PC-9 (cell line): ENCODE measurements around the gene ZNF423. TPM values are rescaled to one million over a fixed set of nuclear protein-coding genes. Genes with fewer than 3 reads are reported as not detected.

Experiments
- BruUV-seq: library from RNA; stranded (reverse); fragments of 400-500 nt; replicated peaks from 2 replicates; lab custom pipeline; 2021; lab: Mats Ljungman, UMichigan
- CTCF ChIA-PET: fragments of 300-600 bp; sonication (Branson Sonifier 250); formaldehyde crosslinking; loops from one replicate; lab custom pipeline; 2022; ENCODE audit warnings: antibody characterized with exemption; lab: Charles Lee
- POLR2A ChIA-PET: fragments of 300-600 bp; sonication (Branson Sonifier 250); formaldehyde crosslinking; loops from one replicate; lab custom pipeline; 2022; ENCODE audit warnings: antibody characterized with exemption; ENCODE audit not compliant: unreplicated experiment; lab: Charles Lee
- DNase-seq, 2 experiments: peaks; one replicate each; pipeline versions ENCODE4 v3.0.0 to v3.0.0-alpha.2; 2015 to 2022; ENCODE audit warnings: mixed read lengths in 1 of 2
- H2AFZ ChIP-seq: fragments of 200-600 bp; sonication (generic); 2 replicates; pipeline ENCODE4 v1.8.1; 2017; ENCODE audit warnings: antibody characterized with exemption
- H3F3A ChIP-seq: fragments of 200-600 bp; sonication (generic); 2 replicates; pipeline ENCODE4 v1.8.1; 2017; ENCODE audit warnings: antibody characterized with exemption, mild to moderate bottlenecking, low read depth; ENCODE audit not compliant: insufficient read depth
- H3K27ac ChIP-seq: fragments of 200-600 bp; sonication (generic); 2 replicates; pipeline ENCODE4 v1.6.1; 2016; ENCODE audit warnings: mixed run types
- H3K27me3 ChIP-seq: fragments of 200-600 bp; sonication (generic); 2 replicates; pipeline ENCODE4 v1.6.1; 2016; ENCODE audit warnings: low read depth, mixed run types; ENCODE audit not compliant: insufficient read depth
- H3K36me3 ChIP-seq: fragments of 200-600 bp; sonication (generic); 2 replicates; pipeline ENCODE4 v1.6.1; 2016; ENCODE audit warnings: low read depth, mixed run types
- H3K4me1 ChIP-seq: fragments of 200-600 bp; sonication (generic); replicated peaks from 2 replicates; pipeline ENCODE4 v1.6.1; 2016; ENCODE audit warnings: mixed run types; ENCODE audit not compliant: insufficient read depth
- H3K4me2 ChIP-seq: fragments of 200-600 bp; sonication (generic); 2 replicates; pipeline ENCODE4 v1.6.1; 2017; ENCODE audit warnings: mixed run types
- H3K4me3 ChIP-seq: fragments of 200-600 bp; sonication (generic); 2 replicates; pipeline ENCODE4 v1.6.1; 2016; ENCODE audit warnings: mixed run types
- H3K79me2 ChIP-seq: fragments of 200-600 bp; sonication (generic); 2 replicates; pipeline ENCODE4 v1.6.1; 2017; ENCODE audit warnings: low read depth, mixed run types
- H3K9me2 ChIP-seq: fragments of 200-600 bp; sonication (generic); 2 replicates; pipeline ENCODE4 v1.8.1; 2017; ENCODE audit warnings: mild to moderate bottlenecking; ENCODE audit not compliant: insufficient read depth
- H3K9me3 ChIP-seq: fragments of 200-600 bp; sonication (generic); 2 replicates; pipeline ENCODE4 v1.8.1; 2016; ENCODE audit warnings: low read depth; ENCODE audit not compliant: insufficient read depth
- H4K20me1 ChIP-seq: fragments of 200-600 bp; sonication (generic); 2 replicates; pipeline ENCODE4 v1.8.1; 2017; ENCODE audit not compliant: insufficient read depth
- EZH2 ChIP-seq: fragments of 200-600 bp; sonication (generic); IDR thresholded peaks from 2 replicates; pipeline ENCODE4 v1.8.0; 2017; ENCODE audit warnings: antibody characterized with exemption, low read depth
- intact Hi-C: fragments of 100-400 bp; cut with micrococcal nuclease; formaldehyde crosslinking; loops from one replicate; pipeline ENCODE4 v1.10.0; 2022; ENCODE audit not compliant: unreplicated experiment
- total RNA-seq: library from RNA; stranded (reverse); gene quantifications from 2 replicates; pipeline ENCODE4 v1.2.3, GENCODE V29; 2021
- TF ChIP-seq, protein P1 (sequence below): fragments of 200-600 bp; sonication (generic); conservative IDR thresholded peaks from 2 replicates; pipeline ENCODE4 v1.6.1; 2017; ENCODE audit warnings: mixed run types, antibody characterized with exemption, mild to moderate bottlenecking, moderate library complexity

Gene ZNF423
- total RNA-seq, 1 experiment from 2014 or later, result not detected

DNA sequence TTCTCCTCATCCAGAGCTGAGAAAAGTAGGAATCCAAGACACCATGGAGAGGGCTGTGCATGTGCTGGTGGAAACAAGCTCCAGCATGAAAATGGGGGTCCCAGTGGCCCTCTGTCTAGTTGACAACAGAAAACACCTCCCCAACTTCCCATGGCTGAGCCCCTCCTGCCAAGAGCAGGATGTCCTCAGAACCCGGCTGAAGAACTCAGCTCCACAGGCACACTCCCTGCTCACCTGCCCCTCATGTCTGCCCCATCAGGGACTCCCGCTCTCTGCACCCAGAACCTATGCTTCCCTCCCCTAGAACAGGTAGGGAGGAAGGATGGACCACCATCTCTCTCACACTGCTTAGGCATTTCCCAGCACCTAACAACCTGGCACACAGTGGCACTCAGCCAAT, 315.1 kb downstream of the ZNF423 start:
- BruUV-seq, result no TSS peak
- intact Hi-C loops, result no loop called here
- Histone ChIP-seq H3K9me3 (no peaks in the 10 kb centered on the region), H3K9me2 (no peaks in the 10 kb centered on the region), H3K27me3 (peaks cover 54% of the 10 kb centered on the region), H3K4me2 (no peak overlapping the region), H4K20me1 (no peaks in the 10 kb centered on the region; the same call in 1 of the 2 replicates), H3F3A (no peaks in the 10 kb centered on the region), H2AFZ (no peak overlapping the region), H3K79me2 (no peaks in the 10 kb centered on the region), H3K4me1 (no peaks in the 10 kb centered on the region), H3K27ac (no peak overlapping the region), H3K4me3 (no peak overlapping the region), H3K36me3 (no peaks in the 10 kb centered on the region)
- CTCF ChIA-PET, result no interaction called here
- no peak for DNase-seq
- TF ChIP-seq, protein P1, sequence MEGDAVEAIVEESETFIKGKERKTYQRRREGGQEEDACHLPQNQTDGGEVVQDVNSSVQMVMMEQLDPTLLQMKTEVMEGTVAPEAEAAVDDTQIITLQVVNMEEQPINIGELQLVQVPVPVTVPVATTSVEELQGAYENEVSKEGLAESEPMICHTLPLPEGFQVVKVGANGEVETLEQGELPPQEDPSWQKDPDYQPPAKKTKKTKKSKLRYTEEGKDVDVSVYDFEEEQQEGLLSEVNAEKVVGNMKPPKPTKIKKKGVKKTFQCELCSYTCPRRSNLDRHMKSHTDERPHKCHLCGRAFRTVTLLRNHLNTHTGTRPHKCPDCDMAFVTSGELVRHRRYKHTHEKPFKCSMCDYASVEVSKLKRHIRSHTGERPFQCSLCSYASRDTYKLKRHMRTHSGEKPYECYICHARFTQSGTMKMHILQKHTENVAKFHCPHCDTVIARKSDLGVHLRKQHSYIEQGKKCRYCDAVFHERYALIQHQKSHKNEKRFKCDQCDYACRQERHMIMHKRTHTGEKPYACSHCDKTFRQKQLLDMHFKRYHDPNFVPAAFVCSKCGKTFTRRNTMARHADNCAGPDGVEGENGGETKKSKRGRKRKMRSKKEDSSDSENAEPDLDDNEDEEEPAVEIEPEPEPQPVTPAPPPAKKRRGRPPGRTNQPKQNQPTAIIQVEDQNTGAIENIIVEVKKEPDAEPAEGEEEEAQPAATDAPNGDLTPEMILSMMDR, result no peak
- no peak for TF ChIP-seq EZH2
- POLR2A ChIA-PET, result no interaction called here

DNA sequence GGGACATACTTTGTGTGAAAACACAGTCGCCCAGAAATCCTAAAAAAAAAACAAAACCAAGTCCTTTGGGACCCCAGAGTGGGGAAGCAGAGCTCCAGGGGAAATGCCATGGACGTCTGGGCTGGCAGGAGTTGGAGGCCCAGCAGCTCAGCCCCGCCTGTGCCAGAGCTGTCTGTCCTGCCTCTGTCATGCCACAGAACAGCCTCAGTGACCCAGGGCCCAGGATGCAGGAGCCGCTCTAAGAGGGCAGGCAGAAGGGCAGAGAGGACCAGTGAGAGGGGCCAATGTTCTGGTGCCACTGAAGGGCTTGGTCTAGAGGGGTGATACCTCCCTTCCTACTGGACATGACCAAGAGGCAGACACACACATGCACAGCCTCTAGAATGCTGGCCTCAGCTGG, 316.2 kb downstream of the ZNF423 start:
- H3K4me3 ChIP-seq, result no peak overlapping the region
- TF ChIP-seq, protein P1, result no peak
- TF ChIP-seq EZH2, result no peak
- no peak overlapping the region for H3K4me2 ChIP-seq
- no peaks in the 10 kb centered on the region for H3K4me1 ChIP-seq
- H3K27me3 ChIP-seq, result peaks cover 54% of the 10 kb centered on the region
- H3F3A ChIP-seq, result no peaks in the 10 kb centered on the region
- no peaks in the 10 kb centered on the region for H3K9me2 ChIP-seq
- no TSS peak for BruUV-seq
- H3K79me2 ChIP-seq, result no peaks in the 10 kb centered on the region
- ChIA-PET POLR2A (no interaction called here), CTCF (no interaction called here)
- no peak for DNase-seq
- no peaks in the 10 kb centered on the region for H3K9me3 ChIP-seq
- no peak overlapping the region for H3K27ac ChIP-seq
- intact Hi-C loops, result no loop called here
- H2AFZ ChIP-seq, result no peak overlapping the region
- H4K20me1 ChIP-seq, result no peaks in the 10 kb centered on the region; the same call in 1 of the 2 replicates
- no peaks in the 10 kb centered on the region for H3K36me3 ChIP-seq

DNA sequence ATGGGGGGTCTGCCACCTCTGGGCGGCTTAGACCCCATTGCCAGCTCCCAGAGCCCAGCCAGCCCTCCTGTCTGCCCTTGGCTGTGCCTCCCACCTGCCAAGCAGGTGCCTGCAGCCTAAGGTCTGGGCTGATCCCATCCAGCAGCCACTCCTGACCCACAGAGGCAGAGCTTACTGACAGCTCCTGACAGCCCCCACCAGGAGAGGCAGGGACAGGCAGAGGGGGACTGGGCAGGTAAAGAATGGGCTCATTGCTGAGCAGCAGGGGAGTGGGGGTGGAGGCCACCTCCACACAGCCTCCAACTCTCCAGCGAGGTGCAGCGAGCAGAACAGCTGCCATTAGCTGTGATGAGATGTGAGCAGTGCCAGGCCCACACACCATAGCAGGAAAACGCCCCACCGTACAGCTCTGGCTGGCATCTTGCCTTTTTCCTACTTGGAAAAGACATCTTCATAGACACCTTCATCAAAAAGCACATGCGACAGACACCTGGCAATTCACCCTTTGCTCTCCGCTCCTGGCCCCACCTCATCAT, 317.9 kb downstream of the ZNF423 start:
- no peak for TF ChIP-seq EZH2
- TF ChIP-seq, protein P1, result no peak
- H3K9me3 ChIP-seq, result no peaks in the 10 kb centered on the region
- no peaks in the 10 kb centered on the region; the same call in 1 of the 2 replicates for H4K20me1 ChIP-seq
- intact Hi-C loops, result no loop called here
- no peak overlapping the region for H3K4me2 ChIP-seq
- H3K27ac ChIP-seq, result no peak overlapping the region
- H3K4me1 ChIP-seq, result no peaks in the 10 kb centered on the region
- no TSS peak for BruUV-seq
- no peaks in the 10 kb centered on the region for H3K9me2 ChIP-seq
- ChIA-PET CTCF (no interaction called here), POLR2A (no interaction called here)
- no peaks in the 10 kb centered on the region for H3K79me2 ChIP-seq
- no peaks in the 10 kb centered on the region for H3F3A ChIP-seq
- H3K4me3 ChIP-seq, result no peak overlapping the region
- H3K27me3 ChIP-seq, result peaks cover 52% of the 10 kb centered on the region
- no peak for DNase-seq
- H2AFZ ChIP-seq, result no peak overlapping the region
- no peaks in the 10 kb centered on the region for H3K36me3 ChIP-seq
